Measurements from ENCODE around the gene MYLK. TPM values are rescaled to one million over a fixed set of nuclear protein-coding genes. Genes with fewer than 3 reads are reported as not detected.
A peak's percentile ranks its signal among the peaks of the same experiment; 100 is the strongest.
"Not testable (repeated sequence)": the region's sequence is repeated elsewhere in the genome, so short reads cannot be mapped to it uniquely, and the experiment has no call there.

The MYLK gene
- total RNA-seq, 1 donor from 2014 or later, result 722 TPM

GRCh38 chr3:123723522-123724168 lies 160.5 kb downstream of the MYLK start:
- DNase-seq (ENCODE audit: low read depth), result peak; percentile 71

GRCh38 chr3:123723070-123723469 lies 161.1 kb downstream of the MYLK start:
- no peak for DNase-seq (ENCODE audit: low read depth)

GRCh38 chr3:123722456-123722855 lies 161.7 kb downstream of the MYLK start:
- no peak for DNase-seq (ENCODE audit: low read depth)

GRCh38 chr3:123722021-123722420 lies 162.1 kb downstream of the MYLK start:
- DNase-seq (ENCODE audit: low read depth), result no peak

- DNase-seq (ENCODE audit: low read depth), result not testable (repeated sequence)
These were observed 162.9 kb downstream of the MYLK start for GRCh38 chr3:123721095-123721689.

- DNase-seq (ENCODE audit: low read depth), result no peak
These were observed 163.5 kb downstream of the MYLK start for GRCh38 chr3:123720638-123721037.

- DNase-seq (ENCODE audit: low read depth), result no peak
These were observed 164.2 kb downstream of the MYLK start for GRCh38 chr3:123719862-123720453.

GRCh38 chr3:123719061-123719756 lies 164.9 kb downstream of the MYLK start:
- peak; percentile 40 for DNase-seq (ENCODE audit: low read depth)

- no peak for DNase-seq (ENCODE audit: low read depth)
These were observed 166.0 kb downstream of the MYLK start for GRCh38 chr3:123718108-123718507.

- not testable (repeated sequence) for DNase-seq (ENCODE audit: low read depth)
These were observed 166.7 kb downstream of the MYLK start for GRCh38 chr3:123717451-123717850.

- no peak for DNase-seq (ENCODE audit: low read depth)
These were observed 167.7 kb downstream of the MYLK start for GRCh38 chr3:123716411-123716810.

GRCh38 chr3:123713211-123713610 lies 170.9 kb downstream of the MYLK start:
- DNase-seq (ENCODE audit: low read depth), result no peak

GRCh38 chr3:123712077-123712860 lies 171.9 kb downstream of the MYLK start:
- no peak for DNase-seq (ENCODE audit: low read depth)

GRCh38 chr3:123711356-123711755 lies 172.8 kb downstream of the MYLK start:
- no peak for DNase-seq (ENCODE audit: low read depth)

GRCh38 chr3:123708531-123708930 lies 175.6 kb downstream of the MYLK start:
- no peak for DNase-seq (ENCODE audit: low read depth)

- not testable (repeated sequence) for DNase-seq (ENCODE audit: low read depth)
These were observed 176.5 kb downstream of the MYLK start for GRCh38 chr3:123707641-123708040.

GRCh38 chr3:123706871-123707270 lies 177.3 kb downstream of the MYLK start:
- no peak for DNase-seq (ENCODE audit: low read depth)

- DNase-seq (ENCODE audit: low read depth), result no peak
These were observed 178.4 kb downstream of the MYLK start for GRCh38 chr3:123705488-123706285.

GRCh38 chr3:123703663-123704062 lies 180.5 kb downstream of the MYLK start:
- not testable (repeated sequence) for DNase-seq (ENCODE audit: low read depth)

- DNase-seq (ENCODE audit: low read depth), result no peak
These were observed 181.4 kb downstream of the MYLK start for GRCh38 chr3:123702720-123703119.

GRCh38 chr3:123702057-123702456 lies 182.1 kb downstream of the MYLK start:
- DNase-seq (ENCODE audit: low read depth), result peak; percentile 44
